Measurements from ENCODE around the gene TMEM221. TPM values are rescaled to one million over a fixed set of nuclear protein-coding genes. Genes with fewer than 3 reads are reported as not detected.

The TMEM221 gene
- total and polyA plus RNA-seq, 2 donors: 0.19 to 3.2 TPM

DNA sequence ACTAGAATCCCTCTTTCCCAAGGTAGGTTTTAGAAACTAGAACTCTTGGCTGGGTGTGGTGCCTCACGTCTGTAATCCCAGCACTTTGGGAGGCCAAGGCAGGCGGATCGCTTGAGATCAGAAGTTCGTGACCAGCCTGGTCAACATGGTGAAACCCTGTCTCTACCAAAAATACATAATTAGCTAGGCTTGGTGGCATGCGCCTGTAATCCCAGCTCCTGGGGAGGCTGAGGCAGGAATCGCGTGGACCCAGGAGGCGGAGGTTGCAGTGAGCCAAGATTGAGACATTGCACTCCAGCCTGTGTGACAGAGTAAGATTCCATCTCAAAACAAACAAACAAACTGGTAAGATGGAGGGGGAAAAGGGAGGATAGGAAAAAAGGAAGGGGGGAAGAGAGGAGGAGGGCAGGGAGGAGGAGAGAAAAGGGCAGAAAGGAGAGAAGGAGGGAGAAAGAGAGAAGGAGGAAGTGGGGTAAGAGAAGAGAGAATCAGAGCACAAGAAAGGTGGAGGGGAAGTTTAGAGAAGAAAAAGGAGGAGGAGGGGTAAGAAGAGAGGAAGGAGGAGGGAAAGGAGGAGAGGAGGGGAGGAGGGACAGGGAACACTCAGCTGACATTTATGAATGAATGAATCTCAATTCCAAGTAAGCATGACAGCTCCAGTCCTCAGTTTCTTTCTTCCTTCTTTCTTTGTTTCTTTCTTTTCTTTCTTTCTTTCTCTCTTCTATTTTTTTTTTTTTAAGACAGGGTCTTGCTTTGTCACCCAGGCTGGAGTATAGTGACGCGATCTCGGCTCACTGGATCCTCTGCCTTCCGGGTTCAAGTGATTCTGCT is 19.2 kb upstream of the TMEM221 start:
- Histone ChIP-seq H3K4me1 (ENCODE audit: control insufficient read depth in 2 of 2, insufficient read depth in 2 of 2, low read length in 2 of 2) (peaks cover 12 to 33% of the 10 kb centered on the region in 2 donors), H3K9me3 (ENCODE audit: control insufficient read depth in 2 of 2, insufficient read depth in 1 of 2, low read length in 1 of 2) (peaks cover 0 to under 1% of the 10 kb centered on the region in 2 donors), H3K27me3 (ENCODE audit: control insufficient read depth in 2 of 2, insufficient read depth in 1 of 2, low read length in 1 of 2) (peaks cover 2 to 41% of the 10 kb centered on the region in 2 donors), H3K4me3 (ENCODE audit: low read length in 2 of 2) (no peak overlapping the region), H3K27ac (ENCODE audit: low read depth in 1 of 2, low read length in 1 of 2) (no peak overlapping the region), H3K36me3 (ENCODE audit: control insufficient read depth in 2 of 2, insufficient read depth in 2 of 2, low read length in 1 of 2) (no peaks in the 10 kb centered on the region)
- no peak for DNase-seq (ENCODE audit: low read depth in 6 of 9, low spot score in 9 of 9)
- WGBS: 93% methylated on average over 12 of the region's 12 CpGs

GRCh38 chr19:17466487-17466850 is 18.0 kb upstream of the TMEM221 start:
- no peak overlapping the region for H3K27ac ChIP-seq (ENCODE audit: low read depth in 1 of 2, low read length in 1 of 2)
- DNase-seq (ENCODE audit: low read depth in 6 of 9, low spot score in 9 of 9): no peak
- peaks cover 11 to 31% of the 10 kb centered on the region in 2 donors for H3K4me1 ChIP-seq (ENCODE audit: control insufficient read depth in 2 of 2, insufficient read depth in 2 of 2, low read length in 2 of 2)
- H3K27me3 ChIP-seq (ENCODE audit: control insufficient read depth in 2 of 2, insufficient read depth in 1 of 2, low read length in 1 of 2): peaks cover 2 to 35% of the 10 kb centered on the region in 2 donors
- no peaks in the 10 kb centered on the region for H3K9me3 ChIP-seq (ENCODE audit: control insufficient read depth in 2 of 2, insufficient read depth in 1 of 2, low read length in 1 of 2)
- no peaks in the 10 kb centered on the region for H3K36me3 ChIP-seq (ENCODE audit: control insufficient read depth in 2 of 2, insufficient read depth in 2 of 2, low read length in 1 of 2)
- no peak overlapping the region for H3K4me3 ChIP-seq (ENCODE audit: low read length in 2 of 2)
- 66% methylated on average over 6 of the region's 6 CpGs for WGBS

DNA sequence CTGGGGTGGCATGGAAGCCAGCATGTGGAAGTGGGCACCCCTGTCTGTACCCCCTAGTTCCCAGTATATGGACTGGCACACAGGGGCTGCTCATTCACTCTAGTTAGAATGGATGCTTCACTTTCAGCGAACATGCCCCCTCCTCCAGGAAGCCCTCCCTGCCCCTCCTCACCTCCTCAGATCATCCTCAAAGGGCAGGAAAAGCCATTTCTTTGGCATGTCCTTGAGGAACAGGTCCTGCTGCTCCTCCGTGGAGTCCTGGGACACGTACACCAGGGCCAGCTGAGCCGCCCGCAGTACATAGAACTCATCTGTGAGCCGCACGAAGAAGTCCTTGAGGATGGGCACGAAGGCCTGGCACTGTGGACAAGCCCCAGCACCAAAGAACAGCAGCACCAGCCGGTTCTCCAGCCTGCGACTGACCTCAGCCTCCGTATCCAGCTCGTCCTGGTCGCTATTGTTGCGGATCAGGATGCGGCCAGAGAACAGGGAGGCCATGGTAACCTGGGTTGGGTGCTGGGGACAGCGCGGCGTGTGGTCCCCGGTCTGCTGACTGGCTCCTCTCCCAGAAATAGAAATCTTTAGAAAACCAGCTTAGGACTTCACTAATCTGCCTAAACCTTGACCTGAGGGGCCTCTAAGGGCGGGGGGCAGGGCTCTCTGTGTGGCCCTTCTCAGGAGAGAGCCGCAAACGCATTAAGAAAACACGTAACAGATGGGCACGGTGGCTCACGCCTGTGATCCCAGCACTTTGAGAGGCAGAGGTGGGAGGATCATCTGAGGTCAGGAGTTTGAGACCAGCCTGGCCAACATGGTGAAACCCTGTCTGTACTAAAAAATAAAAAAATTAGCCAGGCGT is 12.1 kb upstream of the TMEM221 start, which contains the start of gene NXNL1:
NXNL1 (minus strand) TSS at position 555 of the 859 bp plus-strand sequence; CDS start at position 498, 57 bp downstream.
- no peaks in the 10 kb centered on the region for H3K4me1 ChIP-seq (ENCODE audit: control insufficient read depth in 2 of 2, insufficient read depth in 2 of 2, low read length in 2 of 2)
- WGBS: 97% methylated on average over 26 of the region's 26 CpGs
- peaks cover 12 to 41% of the 10 kb centered on the region in 2 donors for H3K27me3 ChIP-seq (ENCODE audit: control insufficient read depth in 2 of 2, insufficient read depth in 1 of 2, low read length in 1 of 2)
- no peak within 1 kb of the TSS for H3K27ac ChIP-seq (ENCODE audit: low read depth in 1 of 2, low read length in 1 of 2)
- H3K36me3 ChIP-seq (ENCODE audit: control insufficient read depth in 2 of 2, insufficient read depth in 2 of 2, low read length in 1 of 2): no peaks in the 10 kb centered on the region
- no peaks in the 10 kb centered on the region for H3K9me3 ChIP-seq (ENCODE audit: control insufficient read depth in 2 of 2, insufficient read depth in 1 of 2, low read length in 1 of 2)
- H3K4me3 ChIP-seq (ENCODE audit: low read length in 2 of 2): no peak within 1 kb of the TSS
- no peak for DNase-seq (ENCODE audit: low read depth in 6 of 9, low spot score in 9 of 9)

DNA sequence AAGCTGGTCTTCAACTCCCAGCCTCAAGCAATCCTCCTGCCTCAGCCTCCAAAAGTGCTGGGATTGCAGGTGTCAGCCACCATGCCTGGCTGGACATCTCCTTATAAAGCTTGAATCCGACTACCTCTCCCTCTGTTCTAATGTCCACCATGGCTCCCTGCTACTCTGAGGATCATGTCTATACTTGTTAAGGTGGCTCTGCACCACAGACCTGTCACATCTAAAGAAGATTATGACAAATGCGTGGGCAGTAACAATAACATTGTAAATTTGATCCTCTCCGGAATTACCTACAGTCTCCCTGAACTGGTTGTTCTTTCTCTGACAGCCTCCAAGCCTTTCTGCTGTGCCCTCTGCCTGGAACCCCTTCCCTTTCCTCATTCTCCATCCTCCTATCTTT is 10.5 kb upstream of the TMEM221 start:
- 94% methylated on average over 3 of the region's 3 CpGs for WGBS
- Histone ChIP-seq H3K4me3 (ENCODE audit: low read length in 2 of 2) (no peak overlapping the region), H3K4me1 (ENCODE audit: control insufficient read depth in 2 of 2, insufficient read depth in 2 of 2, low read length in 2 of 2) (peaks cover 0 to 5% of the 10 kb centered on the region in 2 donors), H3K27me3 (ENCODE audit: control insufficient read depth in 2 of 2, insufficient read depth in 1 of 2, low read length in 1 of 2) (peaks cover 20 to 54% of the 10 kb centered on the region in 2 donors), H3K27ac (ENCODE audit: low read depth in 1 of 2, low read length in 1 of 2) (no peak overlapping the region), H3K36me3 (ENCODE audit: control insufficient read depth in 2 of 2, insufficient read depth in 2 of 2, low read length in 1 of 2) (no peaks in the 10 kb centered on the region), H3K9me3 (ENCODE audit: control insufficient read depth in 2 of 2, insufficient read depth in 1 of 2, low read length in 1 of 2) (no peaks in the 10 kb centered on the region)
- no peak for DNase-seq (ENCODE audit: low read depth in 6 of 9, low spot score in 9 of 9)

- Histone ChIP-seq H3K36me3 (ENCODE audit: control insufficient read depth in 2 of 2, insufficient read depth in 2 of 2, low read length in 1 of 2) (no peaks in the 10 kb centered on the region), H3K27me3 (ENCODE audit: control insufficient read depth in 2 of 2, insufficient read depth in 1 of 2, low read length in 1 of 2) (peaks cover 20 to 63% of the 10 kb centered on the region in 2 donors), H3K4me3 (ENCODE audit: low read length in 2 of 2) (no peak overlapping the region), H3K4me1 (ENCODE audit: control insufficient read depth in 2 of 2, insufficient read depth in 2 of 2, low read length in 2 of 2) (peaks cover 0 to 7% of the 10 kb centered on the region in 2 donors), H3K9me3 (ENCODE audit: control insufficient read depth in 2 of 2, insufficient read depth in 1 of 2, low read length in 1 of 2) (peaks cover 0 to 7% of the 10 kb centered on the region in 2 donors), H3K27ac (ENCODE audit: low read depth in 1 of 2, low read length in 1 of 2) (no peak overlapping the region)
- DNase-seq (ENCODE audit: low read depth in 6 of 9, low spot score in 9 of 9): no peak
- 88% methylated on average over 6 of the region's 6 CpGs for WGBS
These were observed 9.1 kb upstream of the TMEM221 start for GRCh38 chr19:17457616-17458015.

DNA sequence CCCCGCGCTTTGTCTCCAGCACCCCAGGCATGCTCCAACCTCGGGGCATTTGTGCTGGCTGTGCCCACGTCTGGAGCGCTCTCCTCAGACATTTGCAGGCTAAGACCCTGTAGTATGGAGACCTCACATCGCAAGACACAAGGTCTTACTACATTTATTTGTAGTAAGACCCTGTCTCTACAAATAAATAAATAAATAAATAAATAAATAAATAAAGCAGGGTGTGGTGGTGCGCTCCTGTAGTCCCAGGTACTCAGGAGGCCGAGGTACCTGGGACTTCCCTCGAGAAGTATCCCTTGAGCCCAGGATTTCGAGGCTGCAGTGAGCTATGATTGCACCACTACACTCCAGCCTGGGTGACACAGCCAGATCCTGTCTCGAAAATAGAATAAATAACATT is 7.7 kb upstream of the TMEM221 start:
- no peak overlapping the region for H3K4me3 ChIP-seq (ENCODE audit: low read length in 2 of 2)
- no peaks in the 10 kb centered on the region for H3K36me3 ChIP-seq (ENCODE audit: control insufficient read depth in 2 of 2, insufficient read depth in 2 of 2, low read length in 1 of 2)
- 85% methylated on average over 11 of the region's 11 CpGs for WGBS
- H3K27ac ChIP-seq (ENCODE audit: low read depth in 1 of 2, low read length in 1 of 2): no peak overlapping the region
- no peak for DNase-seq (ENCODE audit: low read depth in 6 of 9, low spot score in 9 of 9)
- H3K9me3 ChIP-seq (ENCODE audit: control insufficient read depth in 2 of 2, insufficient read depth in 1 of 2, low read length in 1 of 2): peaks cover 0 to 7% of the 10 kb centered on the region in 2 donors
- peaks cover 0 to 7% of the 10 kb centered on the region in 2 donors for H3K4me1 ChIP-seq (ENCODE audit: control insufficient read depth in 2 of 2, insufficient read depth in 2 of 2, low read length in 2 of 2)
- H3K27me3 ChIP-seq (ENCODE audit: control insufficient read depth in 2 of 2, insufficient read depth in 1 of 2, low read length in 1 of 2): peaks cover 20 to 65% of the 10 kb centered on the region in 2 donors

GRCh38 chr19:17455308-17456123 is 7.0 kb upstream of the TMEM221 start:
- Histone ChIP-seq H3K4me3 (ENCODE audit: low read length in 2 of 2) (no peak overlapping the region), H3K27me3 (ENCODE audit: control insufficient read depth in 2 of 2, insufficient read depth in 1 of 2, low read length in 1 of 2) (peaks cover 20 to 67% of the 10 kb centered on the region in 2 donors), H3K36me3 (ENCODE audit: control insufficient read depth in 2 of 2, insufficient read depth in 2 of 2, low read length in 1 of 2) (no peaks in the 10 kb centered on the region), H3K4me1 (ENCODE audit: control insufficient read depth in 2 of 2, insufficient read depth in 2 of 2, low read length in 2 of 2) (peaks cover 0 to 7% of the 10 kb centered on the region in 2 donors), H3K9me3 (ENCODE audit: control insufficient read depth in 2 of 2, insufficient read depth in 1 of 2, low read length in 1 of 2) (peaks cover 0 to 7% of the 10 kb centered on the region in 2 donors), H3K27ac (ENCODE audit: low read depth in 1 of 2, low read length in 1 of 2) (no peak overlapping the region)
- no peak for DNase-seq (ENCODE audit: low read depth in 6 of 9, low spot score in 9 of 9)
- WGBS: 24% methylated on average over 58 of the region's 58 CpGs

DNA sequence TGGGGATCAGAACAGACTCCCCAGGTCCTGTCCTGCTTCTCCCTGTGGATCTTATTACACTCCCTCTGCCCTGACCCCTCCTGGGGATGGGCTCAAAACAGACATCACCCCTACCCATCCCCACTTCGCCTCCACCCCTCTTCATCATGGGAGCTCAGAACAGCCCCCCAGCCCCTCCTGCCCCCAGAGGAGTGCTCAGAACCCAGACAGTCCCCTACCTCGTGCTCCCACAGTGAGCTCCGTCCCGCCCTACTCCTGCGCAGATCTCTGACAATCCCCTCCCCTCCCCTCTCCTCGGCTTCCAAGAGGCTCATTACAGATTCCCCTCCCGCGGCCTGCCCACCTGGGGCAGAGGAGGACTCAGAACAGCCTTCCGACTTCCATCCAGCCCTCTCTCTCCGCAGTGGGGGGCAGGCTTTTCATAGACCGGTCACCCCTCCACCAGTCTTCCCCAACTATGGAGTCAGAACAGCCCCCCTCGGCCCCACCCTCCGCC is 6.2 kb upstream of the TMEM221 start:
- no peaks in the 10 kb centered on the region for H3K36me3 ChIP-seq (ENCODE audit: control insufficient read depth in 2 of 2, insufficient read depth in 2 of 2, low read length in 1 of 2)
- no peak overlapping the region for H3K27ac ChIP-seq (ENCODE audit: low read depth in 1 of 2, low read length in 1 of 2)
- H3K9me3 ChIP-seq (ENCODE audit: control insufficient read depth in 2 of 2, insufficient read depth in 1 of 2, low read length in 1 of 2): peaks cover 0 to 7% of the 10 kb centered on the region in 2 donors
- H3K4me1 ChIP-seq (ENCODE audit: control insufficient read depth in 2 of 2, insufficient read depth in 2 of 2, low read length in 2 of 2): peaks cover 0 to 7% of the 10 kb centered on the region in 2 donors
- H3K4me3 ChIP-seq (ENCODE audit: low read length in 2 of 2): no peak overlapping the region
- peaks cover 20 to 71% of the 10 kb centered on the region in 2 donors for H3K27me3 ChIP-seq (ENCODE audit: control insufficient read depth in 2 of 2, insufficient read depth in 1 of 2, low read length in 1 of 2)
- DNase-seq (ENCODE audit: low read depth in 6 of 9, low spot score in 9 of 9): no peak
- WGBS: 43% methylated on average over 13 of the region's 13 CpGs

Measured in thymus (tissue), 11 donors.